Erythroblast (primary cell): Measurements from ENCODE around the gene CARD19.

Experiments used
- GATA1 ChIP-seq: IDR thresholded peaks from 2 replicates; pipeline ENCODE4 v1.6.1; 2011; ENCODE audit warnings: low read depth, mild to moderate bottlenecking, control low read depth, low read length, moderate library complexity
- POLR2A ChIP-seq: IDR thresholded peaks from 2 replicates; pipeline ENCODE4 v1.6.1; 2011; ENCODE audit warnings: mild to moderate bottlenecking, low read length

GRCh38 chr9:93089024-93089423, 7.0 kb upstream of the CARD19 start:
- TF ChIP-seq POLR2A (no peak), GATA1 (no peak)
